Stimulated activated CD4-positive, alpha-beta T cell treated with anti-CD3 and anti-CD28 coated beads, Interleukin-1b, Interleukin-23, amount 100 ng/mL, for 24 hours (primary cell): ENCODE results near the gene FGR.
A peak's percentile ranks its signal among the peaks of the same experiment; 100 is the strongest.

Source experiments
- DNase-seq, 4 experiments: peaks; one replicate each; pipeline ENCODE4 v3.0.0-alpha.2; 2020; ENCODE audit warnings: low read depth in 4 of 4, low spot score in 1 of 4

FGR gene

DNA sequence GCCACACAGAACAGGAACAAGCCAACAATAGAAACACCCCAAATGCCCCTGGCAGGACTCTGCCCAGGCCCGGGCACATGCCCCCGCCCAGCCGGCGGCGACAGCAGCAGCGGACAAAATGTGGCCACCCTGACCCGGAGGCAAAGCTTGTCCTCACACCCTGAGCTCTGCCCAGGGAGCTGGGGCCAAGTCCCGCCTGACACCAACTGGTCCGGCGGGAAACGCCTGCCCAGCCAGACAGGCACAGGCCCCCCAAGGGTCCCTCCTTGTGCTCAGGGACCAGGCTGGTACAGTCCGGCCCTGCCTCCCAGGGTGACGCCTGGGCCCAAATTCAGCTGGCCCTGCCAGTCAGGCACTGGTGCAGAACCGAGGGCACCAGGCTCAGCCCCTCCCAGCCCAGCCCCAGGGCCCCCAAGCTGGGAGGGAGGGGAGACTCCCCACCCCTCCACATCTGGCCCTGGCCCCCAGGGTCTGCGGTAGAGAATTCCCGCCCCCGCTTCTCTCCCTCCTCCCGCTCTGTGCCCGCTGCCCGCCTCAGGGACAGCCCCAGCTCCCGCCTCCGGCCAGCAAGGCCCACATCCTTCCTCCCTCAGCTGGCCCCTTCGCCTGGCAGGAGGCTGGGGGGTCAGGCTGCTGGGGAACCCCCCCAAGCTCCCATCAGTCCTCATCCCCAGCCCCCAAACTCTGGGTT is 33.1 kb downstream of the FGR start:
- no peak for DNase-seq

DNA sequence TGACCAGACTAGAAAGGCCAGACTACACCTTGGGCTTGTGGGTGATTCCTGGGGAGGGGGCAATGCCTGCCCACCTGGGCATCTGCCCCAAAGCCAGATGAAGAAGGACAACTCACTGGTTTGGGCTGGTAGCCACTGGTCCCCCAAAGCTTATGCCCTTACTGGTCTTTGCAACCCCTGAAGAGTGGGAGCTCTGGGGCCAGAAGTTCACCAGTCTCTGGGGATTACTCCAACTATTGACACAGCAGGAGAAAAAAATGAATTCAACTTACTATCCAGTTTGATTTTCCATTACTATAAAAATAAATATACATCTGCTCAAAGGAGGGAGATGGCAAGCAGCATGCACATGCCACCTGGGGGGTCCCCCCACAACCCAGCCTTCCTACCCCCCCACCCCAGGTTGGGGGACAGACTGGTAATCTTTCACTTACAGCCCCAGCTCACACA is 33.6 kb downstream of the FGR start:
- no peak for DNase-seq

DNA sequence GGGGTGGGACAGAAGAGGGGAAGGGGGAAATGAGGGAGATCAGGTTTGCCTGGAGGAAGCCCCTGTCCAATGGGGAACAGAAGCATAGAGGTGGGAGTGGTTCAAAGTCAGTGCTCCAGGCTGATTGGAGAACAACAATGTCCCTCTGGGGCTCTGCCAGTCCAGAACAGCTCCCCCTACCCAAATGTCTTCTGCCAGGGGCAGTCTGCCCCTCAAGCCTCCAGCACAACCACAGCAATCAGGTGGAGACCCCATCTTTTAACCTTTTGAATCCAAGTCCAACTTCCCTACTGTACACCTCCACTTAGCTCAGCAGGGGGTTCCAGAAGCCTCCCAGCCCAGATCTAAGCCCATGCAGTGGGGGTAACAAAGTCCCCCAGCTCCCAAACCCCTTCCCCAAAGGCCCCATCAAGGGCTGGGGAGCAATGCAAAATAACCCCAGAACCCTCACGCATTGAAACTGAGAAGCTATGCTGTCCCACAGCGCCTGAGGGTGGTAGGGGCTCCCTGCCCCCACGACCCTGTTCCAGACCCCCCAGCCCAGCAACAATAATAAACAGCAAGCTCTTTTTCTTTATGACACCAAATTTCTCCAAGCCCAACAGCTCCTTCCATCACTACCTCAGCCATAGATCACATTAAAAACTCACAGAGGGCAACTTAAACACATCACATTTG is 34.3 kb downstream of the FGR start:
- DNase-seq = no peak

- DNase-seq = no peak
These were observed 35.1 kb downstream of the FGR start for GRCh38 chr1:27599605-27600497.

GRCh38 chr1:27598902-27599528 is 36.0 kb downstream of the FGR start:
- peak in 1 of 4 experiments; percentile 41 for DNase-seq

GRCh38 chr1:27598295-27598687 is 36.7 kb downstream of the FGR start:
- DNase-seq = no peak

- no peak for DNase-seq
These were observed 37.3 kb downstream of the FGR start for GRCh38 chr1:27597516-27598294.

DNA sequence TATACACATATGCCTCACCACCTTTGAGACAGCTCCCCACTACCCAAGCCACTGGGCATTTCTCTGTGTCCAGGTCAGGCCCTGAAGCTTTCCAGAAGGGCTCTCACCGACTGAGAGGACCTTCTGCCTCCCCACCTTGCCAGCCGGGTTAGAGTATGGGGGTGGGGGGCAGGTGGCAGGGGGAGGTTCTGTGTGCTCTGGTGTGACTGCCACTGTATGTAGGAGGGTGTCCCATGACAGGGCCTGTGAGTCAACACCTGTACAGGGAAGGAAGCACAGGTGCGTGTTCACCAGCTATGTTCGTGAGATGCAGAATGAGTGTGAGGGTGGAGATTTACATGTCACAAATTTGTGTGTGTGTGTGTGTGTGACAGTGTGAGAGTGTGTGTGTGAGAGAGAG is 38.0 kb downstream of the FGR start:
- DNase-seq = no peak

DNA sequence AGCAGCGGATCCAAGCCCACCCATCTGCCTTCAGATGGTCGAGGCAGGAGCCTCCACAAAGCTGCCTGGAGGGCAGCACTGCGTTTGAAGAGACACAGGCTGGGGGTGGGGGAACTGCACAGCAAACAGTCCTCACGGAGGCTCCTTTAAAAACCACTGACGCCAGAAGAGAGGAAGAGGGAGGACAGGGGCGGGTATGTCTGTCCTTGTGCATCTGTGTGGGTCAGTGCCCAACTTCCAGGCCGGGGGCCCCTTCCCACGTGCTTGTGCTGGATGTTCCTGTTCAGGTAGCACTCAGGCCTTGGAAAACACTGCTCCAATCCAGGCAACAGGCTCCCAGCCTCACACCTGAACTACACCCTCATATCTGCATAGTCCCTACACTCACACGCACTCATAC is 38.7 kb downstream of the FGR start:
- no peak for DNase-seq

GRCh38 chr1:27595597-27595996 is 39.4 kb downstream of the FGR start:
- DNase-seq = no peak

GRCh38 chr1:27594564-27595510 is 40.1 kb downstream of the FGR start:
- no peak for DNase-seq

DNA sequence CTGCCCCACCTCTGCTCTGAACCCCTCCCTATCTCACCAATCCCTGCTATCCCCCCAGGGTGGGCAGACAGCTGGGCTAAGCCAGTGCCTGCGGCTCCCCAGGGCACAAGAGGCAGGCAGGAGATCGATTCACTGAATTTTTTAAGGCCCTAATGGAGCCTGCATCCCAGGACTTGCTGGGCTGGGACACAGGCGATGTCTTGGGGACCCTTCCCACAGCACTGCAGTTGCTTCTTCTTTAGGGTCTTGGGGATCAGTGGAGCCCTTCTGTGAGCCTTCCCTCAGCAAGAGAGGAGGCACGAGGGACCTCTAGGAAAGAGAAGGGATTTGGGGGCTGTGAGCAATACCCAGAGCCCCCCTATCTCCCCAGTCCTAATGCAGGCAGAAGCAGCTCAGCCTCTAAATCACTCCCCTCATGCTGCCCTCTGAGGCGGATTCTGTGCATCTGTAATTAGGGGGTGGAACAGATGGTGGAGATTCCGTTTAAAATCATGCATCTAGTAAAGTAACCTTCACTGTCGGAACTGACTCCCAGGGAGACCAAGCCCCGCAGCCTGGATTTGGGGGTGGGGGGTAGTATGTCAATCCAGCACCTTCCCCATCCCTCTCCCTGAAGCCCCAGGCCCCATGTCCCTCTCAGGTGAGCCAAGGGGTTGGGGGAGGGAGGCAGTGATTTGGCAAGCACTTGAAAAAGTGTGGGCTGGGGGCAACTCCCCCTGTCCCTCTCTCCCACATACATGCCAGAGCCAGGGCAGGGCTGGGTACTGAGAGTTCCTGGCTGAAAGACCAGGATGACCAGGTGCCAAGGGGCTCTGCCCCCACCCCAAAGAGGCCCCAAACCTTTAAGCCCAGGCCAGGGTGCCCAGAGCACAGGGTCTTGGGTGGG is 41.1 kb downstream of the FGR start:
- DNase-seq = no peak

GRCh38 chr1:27592931-27593677 is 41.9 kb downstream of the FGR start:
- DNase-seq = no peak

DNA sequence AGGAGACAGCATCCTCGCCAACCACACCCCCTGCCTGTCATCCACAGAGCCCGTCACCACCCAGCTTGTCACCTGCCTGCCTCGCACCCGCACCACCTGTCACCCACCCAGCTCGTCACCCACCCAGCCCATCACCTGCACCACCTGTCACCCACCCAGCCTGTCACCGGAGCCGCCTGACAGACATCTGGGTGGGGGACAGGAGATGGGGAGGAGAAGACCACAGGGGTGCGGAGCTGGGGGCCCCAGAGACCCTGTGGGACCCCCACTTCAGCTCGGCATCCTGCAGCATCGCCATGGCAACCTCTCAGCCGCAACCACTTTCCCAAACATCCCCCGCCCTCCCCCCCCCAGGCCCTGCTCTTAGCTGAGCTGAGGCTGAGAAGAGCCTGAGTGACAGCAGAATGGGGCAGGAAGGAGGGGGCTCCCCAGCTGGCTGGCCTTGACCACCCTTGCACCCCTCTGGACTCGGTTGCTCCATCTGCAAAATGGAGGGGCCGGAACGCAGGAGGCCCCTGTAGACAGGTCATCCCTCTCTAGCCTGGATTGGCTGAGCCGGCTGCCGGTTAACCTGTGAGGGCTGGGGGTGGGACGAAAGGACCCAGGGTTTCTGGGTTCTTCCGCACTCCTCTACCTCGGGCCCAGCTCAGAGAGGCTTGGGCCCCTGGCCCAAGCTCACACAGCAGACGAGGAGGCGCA is 42.6 kb downstream of the FGR start:
- DNase-seq = no peak

- no peak for DNase-seq
These were observed 43.4 kb downstream of the FGR start for GRCh38 chr1:27591622-27592021.

DNA sequence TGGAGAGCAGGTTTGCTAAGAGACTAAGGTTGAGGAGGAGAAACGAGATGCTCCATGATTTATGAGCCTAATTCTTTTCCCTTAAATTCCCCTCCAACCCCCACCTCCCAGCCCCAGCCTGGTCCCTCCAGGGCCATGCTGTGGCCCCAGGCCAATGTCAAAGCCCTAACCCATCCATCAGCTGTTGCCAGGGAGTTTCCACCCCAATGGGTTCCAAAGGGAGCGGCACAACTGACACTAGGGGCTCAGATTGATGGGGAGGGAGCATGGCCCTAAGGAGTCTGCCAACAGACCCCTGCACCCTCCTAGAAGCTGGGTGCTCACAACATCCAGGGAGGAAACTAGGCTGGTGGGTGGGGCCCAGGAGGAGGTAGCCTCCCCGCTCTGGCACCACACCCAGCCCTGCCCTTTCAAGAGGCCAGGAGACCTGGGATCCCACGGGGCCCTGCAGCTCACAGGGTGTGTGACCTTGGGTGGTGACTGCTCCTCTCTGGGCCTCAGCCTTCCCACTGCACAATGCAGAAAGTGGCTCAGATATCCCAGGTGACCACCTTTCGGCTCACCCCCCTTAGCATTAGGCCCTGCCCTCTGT is 44.0 kb downstream of the FGR start:
- no peak for DNase-seq
